ENCODE measurements around the gene CYP27B1. TPM values are rescaled to one million over a fixed set of nuclear protein-coding genes. Genes with fewer than 3 reads are reported as not detected.

The CYP27B1 gene
- polyA plus RNA-seq, 1 experiment, result 0.91 TPM

GRCh38 chr12:57759360-57759980, 7.4 kb downstream of the CYP27B1 start:
- ChIA-PET POLR2A (no interaction called here), CTCF (interaction anchor here (1.0 to 1.8 kb wide), 7 partner anchors 9 to 149 kb away, joined by 3 to 5 read pairs (median 3); partner anchors contain the start of gene TSPAN31)
- DNase-seq (ENCODE audit: low read depth), result no peak
- Histone ChIP-seq H3K27me3 (ENCODE audit: control insufficient read depth, insufficient read depth, low read length) (peaks cover 9% of the 10 kb centered on the region), H3K4me3 (ENCODE audit: low read depth, low read length) (no peak overlapping the region), H3K36me3 (ENCODE audit: control insufficient read depth, insufficient read depth, low read length) (no peaks in the 10 kb centered on the region; the same call in 1 of the 2 replicates)
- peak; percentile 53 for TF ChIP-seq CTCF (IDR thresholded peaks at IDR 0.05; ENCODE audit: insufficient read depth, low read depth, low read length)

- CTCF ChIA-PET, result interaction anchor here (1.0 to 1.8 kb wide), 3 partner anchors 14 to 32 kb away, joined by 3 to 5 read pairs (median 4); partner anchors contain the start of gene TSPAN31
- POLR2A ChIA-PET, result no interaction called here
- DNase-seq (ENCODE audit: low read depth), result no peak
- Histone ChIP-seq H3K36me3 (ENCODE audit: control insufficient read depth, insufficient read depth, low read length) (no peaks in the 10 kb centered on the region; the same call in 1 of the 2 replicates), H3K4me3 (ENCODE audit: low read depth, low read length) (no peak overlapping the region), H3K27me3 (ENCODE audit: control insufficient read depth, insufficient read depth, low read length) (peaks cover 6% of the 10 kb centered on the region)
- TF ChIP-seq CTCF (IDR thresholded peaks at IDR 0.05; ENCODE audit: insufficient read depth, low read depth, low read length), result no peak
These were observed 8.1 kb downstream of the CYP27B1 start for GRCh38 chr12:57758552-57759359.

GRCh38 chr12:57757771-57758170, 9.1 kb downstream of the CYP27B1 start:
- Histone ChIP-seq H3K27me3 (ENCODE audit: control insufficient read depth, insufficient read depth, low read length) (peaks cover 6% of the 10 kb centered on the region), H3K36me3 (ENCODE audit: control insufficient read depth, insufficient read depth, low read length) (no peaks in the 10 kb centered on the region; the same call in 1 of the 2 replicates), H3K4me3 (ENCODE audit: low read depth, low read length) (no peak overlapping the region)
- TF ChIP-seq CTCF (IDR thresholded peaks at IDR 0.05; ENCODE audit: insufficient read depth, low read depth, low read length), result no peak
- no peak for DNase-seq (ENCODE audit: low read depth)
- ChIA-PET CTCF (interaction anchor here (2.3 kb wide), 1 partner anchor 9 kb away, joined by 12 read pairs; the partner anchor contains the start of gene CYP27B1), POLR2A (no interaction called here)

- peak; percentile 54 for TF ChIP-seq CTCF (IDR thresholded peaks at IDR 0.05; ENCODE audit: insufficient read depth, low read depth, low read length)
- CTCF ChIA-PET, result interaction anchor here (0.6 to 2.3 kb wide), 7 partner anchors 10 to 1900 kb away, joined by 3 to 12 read pairs (median 3); partner anchors contain the start of genes CYP27B1 and TSFM
- POLR2A ChIA-PET, result no interaction called here
- peaks cover 6% of the 10 kb centered on the region for H3K27me3 ChIP-seq (ENCODE audit: control insufficient read depth, insufficient read depth, low read length)
- no peak overlapping the region for H3K4me3 ChIP-seq (ENCODE audit: low read depth, low read length)
- DNase-seq (ENCODE audit: low read depth), result no peak
- H3K36me3 ChIP-seq (ENCODE audit: control insufficient read depth, insufficient read depth, low read length), result no peaks in the 10 kb centered on the region; the same call in 1 of the 2 replicates
These were observed 10.2 kb downstream of the CYP27B1 start for GRCh38 chr12:57756406-57757341.
